Keratinocyte (primary cell): ENCODE results near the gene LRRC8D. TPM values are rescaled to one million over a fixed set of nuclear protein-coding genes. Genes with fewer than 3 reads are reported as not detected.

Experiments
- DNase-seq: peaks from one replicate; pipeline ENCODE4 v3.0.0-alpha.2; 2011; ENCODE audit warnings: low read depth, missing footprints, low spot score
- FAIRE-seq: peaks from 2 replicates; lab custom pipeline; 2011; peaks lifted over from hg19 to GRCh38; lab: Jason Lieb, UNC
- H2AFZ ChIP-seq: 2 replicates; pipeline ENCODE4 v1.6.0; 2012; ENCODE audit warnings: low read length, control low read depth, inconsistent platforms; ENCODE audit not compliant: control insufficient read depth
- H3K27ac ChIP-seq: 2 replicates; pipeline ENCODE4 v1.5.1; 2011; ENCODE audit warnings: low read length; ENCODE audit not compliant: control insufficient read depth, insufficient read depth
- H3K27me3 ChIP-seq: 3 replicates; pipeline ENCODE4 v1.6.0; 2011; ENCODE audit warnings: low read length; ENCODE audit not compliant: control insufficient read depth, insufficient read depth; ENCODE audit errors: extremely low read depth
- H3K36me3 ChIP-seq, 2 experiments: 2 replicates in 1 of 2; 3 replicates in 1 of 2; pipeline ENCODE4 v1.5.1; 2011; ENCODE audit warnings: low read length in 2 of 2, mild to moderate bottlenecking in 1 of 2; ENCODE audit not compliant: control insufficient read depth in 2 of 2, insufficient read depth in 2 of 2; ENCODE audit errors: extremely low read depth in 1 of 2
- H3K4me1 ChIP-seq: 3 replicates; pipeline ENCODE4 v1.5.1; 2011; ENCODE audit warnings: low read length; ENCODE audit not compliant: control insufficient read depth, insufficient read depth; ENCODE audit errors: extremely low read depth
- H3K4me2 ChIP-seq: 3 replicates; pipeline ENCODE4 v1.6.0; 2011; ENCODE audit warnings: low read depth, low read length; ENCODE audit not compliant: control insufficient read depth, insufficient read depth; ENCODE audit errors: extremely low read depth
- H3K4me3 ChIP-seq, 3 experiments: fragments of 200-600 bp in 1 of 3; sonication (generic) in 1 of 3; 2 replicates in 2 of 3; 3 replicates in 1 of 3; pipeline ENCODE4 v1.5.1; 2011 to 2016; ENCODE audit warnings: low read length in 3 of 3, mild to moderate bottlenecking in 3 of 3, control low read depth in 2 of 3, inconsistent platforms in 1 of 3, low read depth in 1 of 3, mixed read lengths in 1 of 3, mixed run types in 1 of 3, moderate library complexity in 1 of 3; ENCODE audit not compliant: control insufficient read depth in 2 of 3, insufficient read depth in 2 of 3; ENCODE audit errors: extremely low read depth in 1 of 3
- H3K79me2 ChIP-seq: 2 replicates; pipeline ENCODE4 v1.6.0; 2012; ENCODE audit warnings: low read length; ENCODE audit not compliant: control insufficient read depth, insufficient read depth
- H3K9ac ChIP-seq: 3 replicates; pipeline ENCODE4 v1.6.0; 2011; ENCODE audit warnings: low read length; ENCODE audit not compliant: control insufficient read depth, insufficient read depth; ENCODE audit errors: extremely low read depth
- H3K9me1 ChIP-seq: 3 replicates; pipeline ENCODE4 v1.6.0; 2011; ENCODE audit warnings: low read length; ENCODE audit not compliant: control insufficient read depth, insufficient read depth; ENCODE audit errors: extremely low read depth
- H3K9me3 ChIP-seq: 2 replicates; pipeline ENCODE4 v1.5.1; 2012; ENCODE audit warnings: low read depth, low read length; ENCODE audit not compliant: control insufficient read depth
- H4K20me1 ChIP-seq: 3 replicates; pipeline ENCODE4 v1.6.0; 2011; ENCODE audit warnings: low read length; ENCODE audit not compliant: control insufficient read depth, insufficient read depth; ENCODE audit errors: extremely low read depth
- CTCF ChIP-seq, 3 experiments: IDR thresholded peaks in 1 of 3; conservative IDR thresholded peaks in 1 of 3; optimal IDR thresholded peaks in 1 of 3; 2 replicates in 2 of 3; 3 replicates in 1 of 3; pipeline versions ENCODE3 to v1.5.1; 2011; ENCODE audit warnings: low read length in 3 of 3, mild to moderate bottlenecking in 3 of 3, moderate library complexity in 2 of 3, control low read depth in 1 of 3, inconsistent platforms in 1 of 3; ENCODE audit not compliant: insufficient read depth in 2 of 3; ENCODE audit errors: extremely low read depth in 1 of 3
- EZH2 ChIP-seq: IDR thresholded peaks from one replicate; pipeline ENCODE4 v1.6.1; 2012; ENCODE audit warnings: inconsistent platforms, mild to moderate bottlenecking, low read length, moderate library complexity
- dilution Hi-C: fragments of 300-500 bp; cut with MboI; formaldehyde crosslinking; loops from one replicate; pipeline ENCODE4 v1.7.0; 2020; ENCODE audit warnings: low sequenced_read_pairs; ENCODE audit not compliant: extremely low pct_ligation_motif_present
- polyA plus RNA-seq, 5 experiments: library from polyadenylated mRNA; depleted of rRNA in 3 of 5; stranded (reverse) in 3 of 5; stranded (forward) in 1 of 5; unstranded in 1 of 5; fragments of >200 nt; gene quantifications; 1 replicate in 1 of 5; 2 replicates in 3 of 5; 3 replicates in 1 of 5; pipeline versions ENCODE4 v1.2.1 to v1.2.3, GENCODE V29; 2011 to 2012; ENCODE audit warnings: missing spikeins in 2 of 5, low read depth in 1 of 5, low replicate concordance in 1 of 5

The LRRC8D gene
- polyA plus RNA-seq, 1 donor (not counting 4 experiments of a cell fraction or from before 2014, with no cell fraction given): 54.7 TPM

GRCh38 chr1:89900791-89901708, 80.2 kb downstream of the LRRC8D start:
- Histone ChIP-seq H3K4me2 (no peak overlapping the region), H3K27ac (no peak overlapping the region), H4K20me1 (no peaks in the 10 kb centered on the region), H3K79me2 (no peaks in the 10 kb centered on the region), H3K9me3 (no peaks in the 10 kb centered on the region), H3K4me1 (peaks cover 2% of the 10 kb centered on the region), H3K9ac (no peak overlapping the region), H3K36me3 (peaks cover 3 to 10% of the 10 kb centered on the region in 2 experiments), H3K4me3 (no peak overlapping the region), H3K27me3 (no peaks in the 10 kb centered on the region), H3K9me1 (no peaks in the 10 kb centered on the region), H2AFZ (no peak overlapping the region)
- no peak for DNase-seq
- no peak for FAIRE-seq
- dilution Hi-C loops: no loop called here
- TF ChIP-seq EZH2 (no peak), CTCF (optimal IDR thresholded peaks at IDR 0.05 in 1 of 3, IDR thresholded peaks at IDR 0.05 in 1 of 3, conservative IDR thresholded peaks at IDR 0.05 in 1 of 3; ENCODE audit: extremely low read depth in 1 of 3, insufficient read depth in 2 of 3, low read length in 3 of 3) (no peak)

- H3K4me3 ChIP-seq: no peak overlapping the region
- no peaks in the 10 kb centered on the region for H3K9me3 ChIP-seq
- H3K9ac ChIP-seq: no peak overlapping the region
- peaks cover 3 to 9% of the 10 kb centered on the region in 2 experiments for H3K36me3 ChIP-seq
- H3K9me1 ChIP-seq: no peaks in the 10 kb centered on the region
- dilution Hi-C loops: no loop called here
- H3K4me1 ChIP-seq: peaks cover 12% of the 10 kb centered on the region
- H3K4me2 ChIP-seq: no peak overlapping the region
- DNase-seq: no peak
- no peaks in the 10 kb centered on the region for H3K27me3 ChIP-seq
- no peak overlapping the region for H3K27ac ChIP-seq
- no peaks in the 10 kb centered on the region for H4K20me1 ChIP-seq
- H2AFZ ChIP-seq: no peak overlapping the region
- TF ChIP-seq CTCF (optimal IDR thresholded peaks at IDR 0.05 in 1 of 3, IDR thresholded peaks at IDR 0.05 in 1 of 3, conservative IDR thresholded peaks at IDR 0.05 in 1 of 3; ENCODE audit: extremely low read depth in 1 of 3, insufficient read depth in 2 of 3, low read length in 3 of 3): no peak
- TF ChIP-seq EZH2: no peak
- no peak for FAIRE-seq
- no peaks in the 10 kb centered on the region for H3K79me2 ChIP-seq
Observed at GRCh38 chr1:89901957-89902669, 81.3 kb downstream of the LRRC8D start.
